Measurements from ENCODE around the gene REEP3.

DNA sequence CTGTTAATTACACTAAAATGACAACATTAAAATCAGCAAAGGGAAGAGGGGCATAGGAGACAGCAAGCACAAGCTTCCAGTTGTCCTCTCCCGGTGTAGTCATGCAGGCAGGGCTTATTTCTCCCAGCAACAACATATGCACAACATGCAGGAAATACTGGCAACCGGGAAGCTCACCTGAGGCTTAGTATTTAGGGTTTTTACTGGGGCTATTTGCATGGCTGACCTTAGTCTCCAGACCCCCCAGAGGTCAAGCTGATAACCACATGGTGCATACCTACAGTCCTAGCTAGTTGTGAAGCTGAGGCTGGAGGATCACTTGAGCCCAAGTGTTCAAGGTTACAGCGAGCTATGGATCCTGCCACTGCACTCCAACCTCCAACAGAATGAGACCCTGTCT is 42.6 kb upstream of the REEP3 start:
- TF ChIP-seq, protein P1, sequence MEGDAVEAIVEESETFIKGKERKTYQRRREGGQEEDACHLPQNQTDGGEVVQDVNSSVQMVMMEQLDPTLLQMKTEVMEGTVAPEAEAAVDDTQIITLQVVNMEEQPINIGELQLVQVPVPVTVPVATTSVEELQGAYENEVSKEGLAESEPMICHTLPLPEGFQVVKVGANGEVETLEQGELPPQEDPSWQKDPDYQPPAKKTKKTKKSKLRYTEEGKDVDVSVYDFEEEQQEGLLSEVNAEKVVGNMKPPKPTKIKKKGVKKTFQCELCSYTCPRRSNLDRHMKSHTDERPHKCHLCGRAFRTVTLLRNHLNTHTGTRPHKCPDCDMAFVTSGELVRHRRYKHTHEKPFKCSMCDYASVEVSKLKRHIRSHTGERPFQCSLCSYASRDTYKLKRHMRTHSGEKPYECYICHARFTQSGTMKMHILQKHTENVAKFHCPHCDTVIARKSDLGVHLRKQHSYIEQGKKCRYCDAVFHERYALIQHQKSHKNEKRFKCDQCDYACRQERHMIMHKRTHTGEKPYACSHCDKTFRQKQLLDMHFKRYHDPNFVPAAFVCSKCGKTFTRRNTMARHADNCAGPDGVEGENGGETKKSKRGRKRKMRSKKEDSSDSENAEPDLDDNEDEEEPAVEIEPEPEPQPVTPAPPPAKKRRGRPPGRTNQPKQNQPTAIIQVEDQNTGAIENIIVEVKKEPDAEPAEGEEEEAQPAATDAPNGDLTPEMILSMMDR (IDR thresholded peaks at IDR 0.05), result no peak
- no peak for TF ChIP-seq POLR2AphosphoS5 (IDR thresholded peaks at IDR 0.05)
- no peak for TF ChIP-seq POLR2A (IDR thresholded peaks at IDR 0.05; ENCODE audit: low read depth)
- TF ChIP-seq EP300 (IDR thresholded peaks at IDR 0.05), result no peak

All from esophagus muscularis mucosa (tissue), 4 donors.